ENCODE data around the gene NLGN1.

DNA sequence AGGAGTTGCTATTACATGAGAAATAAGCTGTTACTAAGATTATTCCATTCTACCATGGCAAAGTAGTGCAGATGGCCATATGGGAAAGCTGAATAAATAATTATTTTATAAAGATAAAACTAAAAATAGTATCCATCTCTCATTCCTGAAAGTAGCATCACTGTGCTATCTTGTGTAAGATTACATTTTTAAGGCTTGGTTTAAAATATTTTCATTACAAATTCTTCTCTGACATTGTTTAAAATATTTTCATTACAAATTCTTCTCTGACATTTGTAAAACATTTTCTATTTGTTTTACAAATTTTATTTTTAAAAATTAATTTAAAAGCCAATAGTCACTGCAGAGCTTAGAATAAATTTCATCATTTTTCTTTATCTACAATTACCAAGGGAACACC lies 796.1 kb downstream of the NLGN1 start:
- TF ChIP-seq SUZ12 (IDR thresholded peaks at IDR 0.05; ENCODE audit: low read length) (no peak), MAX (IDR thresholded peaks at IDR 0.05) (no peak), TCF12 (IDR thresholded peaks at IDR 0.05; ENCODE audit: low read depth, low read length) (no peak), ZNF274 (IDR thresholded peaks at IDR 0.05; ENCODE audit: borderline replicate concordance, extremely low read depth, low read length) (no peak), RFX5 (IDR thresholded peaks at IDR 0.05; ENCODE audit: borderline replicate concordance, low read depth, low read length) (no peak), TBP (IDR thresholded peaks at IDR 0.05; ENCODE audit: low read depth, low read length) (no peak), YY1 (IDR thresholded peaks at IDR 0.05; ENCODE audit: low read depth, low read length) (no peak), SP1 (IDR thresholded peaks at IDR 0.05; ENCODE audit: low read depth, low read length) (no peak), TAF1 (IDR thresholded peaks at IDR 0.05; ENCODE audit: low read depth, low read length) (no peak), CTCF (IDR thresholded peaks at IDR 0.05; ENCODE audit: control extremely low read depth in 1 of 3, insufficient read depth in 1 of 3, low read depth in 1 of 3, low read length in 3 of 3) (no peak), HDAC2 (IDR thresholded peaks at IDR 0.05; ENCODE audit: borderline replicate concordance in 1 of 2, low read depth in 2 of 2, low read length in 2 of 2) (no peak), POLR2AphosphoS5 (IDR thresholded peaks at IDR 0.05; ENCODE audit: low read depth, low read length) (no peak), RAD21 (IDR thresholded peaks at IDR 0.05 in 1 of 2, conservative IDR thresholded peaks at IDR 0.05 in 1 of 2; ENCODE audit: low read depth in 2 of 2, low read length in 2 of 2) (no peak), EGR1 (IDR thresholded peaks at IDR 0.05; ENCODE audit: borderline replicate concordance, low read depth, low read length) (no peak)
